Stimulated activated naive CD8-positive, alpha-beta T cell treated with anti-CD3 and anti-CD28 coated beads, Interleukin-15, Interleukin-2, amounts not matched to agents 100 ng/mL and 50 ng/mL, for 24 hours (primary cell): ENCODE measurements around the gene MACROD1.

Experiments
- H3K27ac Mint-ChIP-seq: one replicate; pipeline ENCODE4 v1.8.0; 2021; ENCODE audit warnings: mild to moderate bottlenecking, mixed read lengths
- H3K27me3 Mint-ChIP-seq: one replicate; pipeline ENCODE4 v1.8.0; 2021; ENCODE audit warnings: mixed read lengths
- H3K36me3 Mint-ChIP-seq: one replicate; pipeline ENCODE4 v1.8.0; 2021; ENCODE audit warnings: low read depth, mixed read lengths
- H3K4me1 Mint-ChIP-seq: one replicate; pipeline ENCODE4 v1.8.0; 2021; ENCODE audit warnings: low read depth, mixed read lengths
- H3K4me3 Mint-ChIP-seq: one replicate; pipeline ENCODE4 v1.8.0; 2021; ENCODE audit warnings: mild to moderate bottlenecking, mixed read lengths
- H3K9me3 Mint-ChIP-seq: one replicate; pipeline ENCODE4 v1.8.0; 2021; ENCODE audit warnings: mixed read lengths

Gene MACROD1

DNA sequence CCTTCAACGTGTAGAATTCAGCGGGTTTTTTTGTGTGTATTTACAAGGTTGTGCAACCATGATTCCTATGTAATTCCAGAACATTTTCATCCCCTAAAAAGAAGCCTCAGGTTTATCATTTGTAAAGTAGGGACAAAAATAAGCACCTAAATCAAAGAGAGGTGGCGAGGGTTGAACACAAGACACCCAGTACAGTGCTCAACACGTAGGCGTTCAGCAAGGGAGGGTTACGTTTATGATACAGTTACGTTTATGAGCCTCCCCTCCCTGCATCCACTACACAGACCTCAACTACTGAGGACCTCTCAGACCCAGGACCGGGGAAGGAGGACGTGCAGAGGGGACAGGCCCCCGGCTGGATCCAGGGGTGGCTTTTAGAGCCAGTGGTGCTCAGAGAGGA is 85.5 kb downstream of the MACROD1 start:
- Mint-ChIP-seq H3K4me1 (no peaks in the 10 kb centered on the region), H3K9me3 (no peaks in the 10 kb centered on the region), H3K27me3 (no peaks in the 10 kb centered on the region), H3K36me3 (no peaks in the 10 kb centered on the region), H3K4me3 (no peak overlapping the region), H3K27ac (no peak overlapping the region)

DNA sequence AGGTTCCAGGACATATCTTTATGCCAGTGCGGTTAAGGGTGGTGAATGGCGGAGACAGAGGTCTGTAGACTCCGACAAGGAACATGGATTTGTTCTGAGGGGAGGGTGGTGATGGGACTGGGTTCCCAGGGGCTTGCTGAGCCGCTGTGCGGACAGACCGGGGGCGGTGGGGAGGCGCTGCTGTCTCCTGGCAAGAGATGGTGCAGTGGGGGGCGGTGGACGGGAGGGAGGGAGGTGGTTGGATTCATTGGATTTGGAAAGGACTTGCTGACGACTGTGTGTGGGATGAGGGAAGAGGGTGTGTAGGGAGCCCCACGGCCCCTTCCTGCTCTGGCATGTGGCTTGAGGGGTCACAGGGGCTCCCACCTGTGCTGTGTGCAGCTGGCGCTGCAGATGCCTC is 87.0 kb downstream of the MACROD1 start:
- Mint-ChIP-seq H3K27ac (no peak overlapping the region), H3K36me3 (no peaks in the 10 kb centered on the region), H3K9me3 (no peaks in the 10 kb centered on the region), H3K4me3 (no peak overlapping the region), H3K4me1 (no peaks in the 10 kb centered on the region), H3K27me3 (no peaks in the 10 kb centered on the region)

DNA sequence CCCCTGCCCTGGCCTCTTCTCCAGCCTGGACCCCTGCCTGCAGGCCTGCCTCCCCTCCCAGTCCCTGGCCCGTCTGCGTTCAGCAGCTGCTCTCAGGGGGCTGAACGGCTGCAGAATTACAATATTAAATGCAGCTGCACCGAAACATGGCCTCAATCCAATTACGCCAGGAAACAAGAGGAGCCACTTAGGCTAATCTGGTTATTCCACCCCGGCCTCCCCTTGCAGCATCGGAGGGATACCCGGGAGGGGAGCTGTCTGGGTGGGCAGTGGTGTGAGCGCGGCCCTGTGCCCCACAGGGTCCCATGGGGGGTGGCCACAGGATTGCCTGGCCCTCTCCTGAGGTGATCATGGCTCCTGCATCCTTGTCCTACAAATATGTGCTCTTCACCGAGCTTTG is 87.6 kb downstream of the MACROD1 start:
- Mint-ChIP-seq H3K9me3 (no peaks in the 10 kb centered on the region), H3K4me1 (no peaks in the 10 kb centered on the region), H3K36me3 (no peaks in the 10 kb centered on the region), H3K27ac (no peak overlapping the region), H3K27me3 (no peaks in the 10 kb centered on the region), H3K4me3 (no peak overlapping the region)

DNA sequence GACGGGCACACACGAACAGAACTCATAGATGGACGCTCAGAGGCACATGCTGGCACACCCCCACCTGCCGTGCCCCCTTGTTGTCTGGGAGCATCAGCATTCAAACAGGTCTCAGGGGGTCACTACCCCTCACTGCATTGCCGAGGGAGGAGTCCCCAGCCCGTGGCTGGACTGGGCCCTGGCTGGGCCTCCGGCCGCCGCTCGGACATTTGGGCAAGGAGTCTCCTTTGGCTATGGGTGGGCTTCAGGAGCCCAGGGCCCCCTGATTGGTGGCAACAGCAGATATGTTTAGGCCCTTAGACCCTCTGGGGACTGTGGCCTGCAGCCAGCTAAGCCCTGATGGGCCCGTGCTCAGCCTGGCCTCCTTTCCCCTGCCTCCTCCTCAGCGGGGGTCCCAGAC is 88.3 kb downstream of the MACROD1 start:
- no peak overlapping the region for H3K4me3 Mint-ChIP-seq
- H3K27ac Mint-ChIP-seq, result no peak overlapping the region
- H3K4me1 Mint-ChIP-seq, result no peaks in the 10 kb centered on the region
- no peaks in the 10 kb centered on the region for H3K36me3 Mint-ChIP-seq
- no peaks in the 10 kb centered on the region for H3K27me3 Mint-ChIP-seq
- H3K9me3 Mint-ChIP-seq, result no peaks in the 10 kb centered on the region

DNA sequence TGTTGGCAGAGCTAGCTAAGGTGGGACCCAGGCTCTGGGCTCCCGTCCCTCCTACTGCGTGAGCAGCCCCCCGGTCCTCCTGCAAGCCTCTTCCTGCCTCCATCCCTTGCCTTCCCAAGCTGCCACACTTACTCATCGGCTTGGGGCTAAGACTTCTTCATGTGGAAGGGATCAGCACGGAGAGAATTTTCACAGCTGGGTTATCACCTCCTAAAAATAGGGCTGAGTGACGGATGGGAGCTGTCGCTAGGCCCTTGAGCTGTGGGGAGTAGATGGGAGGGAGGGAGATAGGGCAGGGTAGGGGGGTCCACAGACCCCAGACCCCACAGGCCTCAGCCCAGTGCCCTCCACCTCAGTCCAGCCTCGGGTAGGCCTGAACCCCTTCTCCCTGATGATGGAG is 89.2 kb downstream of the MACROD1 start:
- Mint-ChIP-seq H3K27me3 (no peaks in the 10 kb centered on the region), H3K9me3 (no peaks in the 10 kb centered on the region), H3K36me3 (no peaks in the 10 kb centered on the region), H3K27ac (no peak overlapping the region), H3K4me3 (no peak overlapping the region), H3K4me1 (no peaks in the 10 kb centered on the region)

DNA sequence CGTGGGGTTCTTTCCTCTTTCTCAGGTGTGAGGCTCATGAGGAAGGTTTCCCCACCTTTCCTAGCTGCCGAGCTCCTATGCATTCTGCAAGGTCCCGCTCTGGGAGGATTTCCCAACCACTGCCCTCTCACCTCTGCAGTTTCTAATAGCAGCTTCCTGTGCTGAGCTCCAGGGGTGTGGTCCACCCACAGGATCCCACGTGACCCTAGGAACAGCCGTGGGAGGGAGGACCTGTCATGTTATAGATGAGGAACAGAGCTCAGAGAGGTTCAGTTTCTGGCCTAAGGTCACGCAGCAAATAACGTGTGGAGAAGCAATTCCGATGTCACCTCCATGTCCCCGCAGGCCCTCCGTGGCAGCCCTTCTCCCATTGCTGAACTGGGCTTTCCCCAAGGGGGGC is 91.7 kb downstream of the MACROD1 start:
- no peaks in the 10 kb centered on the region for H3K27me3 Mint-ChIP-seq
- no peaks in the 10 kb centered on the region for H3K9me3 Mint-ChIP-seq
- no peaks in the 10 kb centered on the region for H3K36me3 Mint-ChIP-seq
- H3K27ac Mint-ChIP-seq, result no peak overlapping the region
- H3K4me1 Mint-ChIP-seq, result no peaks in the 10 kb centered on the region
- H3K4me3 Mint-ChIP-seq, result no peak overlapping the region

DNA sequence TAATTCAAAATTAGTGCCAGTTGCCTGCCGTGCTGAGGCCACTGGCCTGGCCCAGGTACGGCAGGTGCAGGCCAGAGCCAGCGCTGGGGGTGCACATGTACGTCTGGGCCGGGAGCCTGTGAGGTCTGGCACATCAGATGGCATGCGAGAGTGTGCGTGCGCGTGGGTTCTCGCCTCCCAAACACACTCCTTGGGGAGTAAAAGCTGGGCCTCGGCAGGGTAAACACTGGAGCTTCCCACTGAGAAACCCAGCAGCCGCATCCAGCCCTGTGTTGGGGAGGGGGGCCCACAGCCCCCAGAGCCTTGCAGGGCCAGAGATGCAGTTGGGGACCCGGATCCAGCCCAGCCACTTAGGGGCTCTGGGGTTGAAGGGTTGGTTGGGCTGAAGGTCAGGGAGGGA is 92.4 kb downstream of the MACROD1 start:
- H3K9me3 Mint-ChIP-seq, result no peaks in the 10 kb centered on the region
- H3K36me3 Mint-ChIP-seq, result no peaks in the 10 kb centered on the region
- no peak overlapping the region for H3K4me3 Mint-ChIP-seq
- H3K4me1 Mint-ChIP-seq, result no peaks in the 10 kb centered on the region
- H3K27ac Mint-ChIP-seq, result no peak overlapping the region
- no peaks in the 10 kb centered on the region for H3K27me3 Mint-ChIP-seq

DNA sequence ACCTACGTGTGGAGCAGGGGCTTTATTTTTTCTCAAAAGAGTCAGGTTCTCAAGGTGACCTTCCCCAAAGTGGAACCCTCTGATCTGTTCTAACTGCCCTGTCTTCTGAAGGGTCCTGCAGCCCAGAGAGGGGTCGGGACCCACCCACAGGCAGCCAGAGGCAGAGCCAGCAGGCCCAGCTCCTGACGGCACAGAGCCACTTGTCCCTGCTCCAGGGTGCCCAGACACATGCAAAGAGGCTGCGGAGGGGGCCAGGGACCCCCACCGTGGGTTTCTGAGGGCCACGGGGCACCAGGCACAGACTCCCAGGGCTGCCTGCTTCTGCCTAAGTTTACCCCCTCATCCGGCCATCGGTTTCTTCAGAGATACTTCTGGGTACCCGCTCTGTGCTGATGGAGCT is 93.0 kb downstream of the MACROD1 start:
- Mint-ChIP-seq H3K36me3 (no peaks in the 10 kb centered on the region), H3K4me3 (no peak overlapping the region), H3K27me3 (no peaks in the 10 kb centered on the region), H3K27ac (no peak overlapping the region), H3K9me3 (no peaks in the 10 kb centered on the region), H3K4me1 (no peaks in the 10 kb centered on the region)

DNA sequence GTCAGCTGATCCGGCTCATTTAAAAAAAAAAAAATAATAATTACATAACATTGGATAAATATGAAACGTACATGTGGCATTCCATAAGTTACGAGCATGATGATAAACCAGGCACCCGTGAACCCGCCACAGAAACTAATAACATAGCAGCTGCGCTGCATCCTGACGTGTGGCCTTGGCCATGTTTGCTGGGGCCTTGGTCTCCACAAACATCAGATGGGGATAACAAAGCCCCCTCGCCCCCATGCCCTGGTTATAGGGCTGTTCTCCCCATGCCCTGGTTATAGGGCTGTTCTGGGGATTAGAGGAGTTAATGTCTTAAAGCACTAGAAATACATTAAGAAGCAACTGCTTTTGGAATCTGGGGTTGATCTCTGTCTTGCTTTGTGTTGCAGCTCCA is 93.5 kb downstream of the MACROD1 start:
- Mint-ChIP-seq H3K9me3 (no peaks in the 10 kb centered on the region), H3K27me3 (no peaks in the 10 kb centered on the region), H3K27ac (no peak overlapping the region)

DNA sequence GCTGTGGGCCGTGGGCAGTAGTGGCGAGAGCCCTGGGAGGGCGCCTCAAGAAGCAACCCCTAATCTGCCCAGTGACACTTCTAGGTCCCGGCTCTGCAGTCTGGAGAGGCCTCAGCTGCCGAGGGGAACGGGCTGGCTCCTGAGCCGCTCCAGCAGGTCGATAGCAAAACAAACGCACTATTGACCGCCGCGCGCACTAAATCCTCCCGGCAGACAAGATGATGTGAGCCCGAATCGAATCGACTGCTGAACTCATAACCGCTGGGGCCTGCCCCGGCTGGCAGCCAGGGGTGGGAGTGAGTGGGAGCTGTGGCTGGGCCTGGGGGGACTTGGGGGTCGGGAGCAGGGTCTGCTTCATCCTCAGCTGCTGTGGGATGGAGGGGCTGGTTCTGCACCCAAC is 94.1 kb downstream of the MACROD1 start:
- Mint-ChIP-seq H3K4me3 (no peak overlapping the region), H3K9me3 (no peaks in the 10 kb centered on the region), H3K36me3 (no peaks in the 10 kb centered on the region), H3K27me3 (no peaks in the 10 kb centered on the region), H3K27ac (no peak overlapping the region), H3K4me1 (no peaks in the 10 kb centered on the region)

More for the DNA sequence above, 93.5 kb downstream of the MACROD1 start:
- Mint-ChIP-seq H3K4me3 (no peak overlapping the region), H3K4me1 (no peaks in the 10 kb centered on the region), H3K36me3 (no peaks in the 10 kb centered on the region)

DNA sequence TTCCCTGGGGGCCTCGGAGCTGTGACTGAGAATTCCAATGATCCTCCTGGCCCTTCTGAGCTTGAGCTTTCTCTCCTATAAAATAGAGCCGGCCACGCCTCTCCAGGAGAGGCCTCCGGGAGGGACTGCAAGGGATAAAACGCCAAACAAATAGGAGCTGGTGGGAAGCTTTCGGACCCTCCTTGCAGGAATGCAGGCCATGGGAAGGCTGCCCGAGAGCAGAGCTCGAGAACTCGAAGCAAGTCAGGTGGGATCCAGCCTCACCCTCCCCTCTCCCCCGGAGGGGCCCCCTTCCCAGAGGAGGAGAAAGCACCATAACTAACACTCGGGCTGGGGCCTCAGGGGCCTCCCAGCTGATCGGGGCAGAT is 95.6 kb downstream of the MACROD1 start:
- H3K27me3 Mint-ChIP-seq, result no peaks in the 10 kb centered on the region
- H3K36me3 Mint-ChIP-seq, result no peaks in the 10 kb centered on the region
- no peak overlapping the region for H3K4me3 Mint-ChIP-seq
- no peaks in the 10 kb centered on the region for H3K9me3 Mint-ChIP-seq
- no peak overlapping the region for H3K27ac Mint-ChIP-seq
- no peaks in the 10 kb centered on the region for H3K4me1 Mint-ChIP-seq

DNA sequence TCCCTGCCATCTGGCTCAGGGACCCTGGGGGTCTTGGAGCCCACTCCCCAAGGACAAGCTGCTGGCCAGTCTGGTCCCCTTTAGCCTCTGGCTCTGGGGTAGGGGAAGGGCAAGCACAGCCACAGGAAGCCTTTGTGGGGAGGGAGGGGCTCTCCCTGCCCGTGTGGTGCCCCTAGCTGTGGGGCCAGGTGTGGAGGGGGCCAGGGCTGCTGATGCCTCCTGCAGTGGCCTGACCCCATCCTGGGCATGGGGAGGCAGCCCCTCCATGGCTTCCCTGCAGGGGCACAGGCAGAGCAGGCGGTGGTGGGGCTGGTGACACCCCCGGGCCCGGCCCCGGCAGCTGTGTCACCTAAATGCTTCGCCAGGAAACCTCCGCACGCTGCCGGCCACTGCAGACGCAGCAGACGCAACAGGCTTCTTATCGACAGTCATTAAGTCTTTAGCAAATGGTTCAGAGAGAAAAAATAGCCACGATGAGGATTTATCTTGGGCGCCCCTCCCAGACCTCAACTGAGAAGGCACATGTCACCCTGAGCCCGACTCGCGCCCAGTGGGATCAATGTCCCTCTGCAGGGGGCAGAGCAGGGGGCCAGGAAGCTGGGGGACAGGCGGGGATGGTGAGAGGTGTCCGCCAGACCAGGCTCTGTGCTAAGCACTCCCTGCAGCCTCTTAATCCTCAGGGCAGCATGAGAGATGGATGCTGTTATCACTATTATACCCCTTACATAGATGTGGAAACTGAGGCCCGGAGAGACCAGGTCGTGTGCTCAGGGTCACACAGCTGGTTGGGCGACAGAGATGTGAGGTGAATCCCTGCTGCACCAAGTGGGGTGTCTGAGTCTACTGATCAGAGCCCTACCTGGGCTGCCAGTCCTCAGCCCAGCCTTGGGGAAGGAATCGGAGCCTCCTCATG is 96.3 kb downstream of the MACROD1 start:
- Mint-ChIP-seq H3K27me3 (no peaks in the 10 kb centered on the region), H3K27ac (no peak overlapping the region), H3K4me3 (no peak overlapping the region), H3K36me3 (no peaks in the 10 kb centered on the region), H3K9me3 (no peaks in the 10 kb centered on the region), H3K4me1 (no peaks in the 10 kb centered on the region)

DNA sequence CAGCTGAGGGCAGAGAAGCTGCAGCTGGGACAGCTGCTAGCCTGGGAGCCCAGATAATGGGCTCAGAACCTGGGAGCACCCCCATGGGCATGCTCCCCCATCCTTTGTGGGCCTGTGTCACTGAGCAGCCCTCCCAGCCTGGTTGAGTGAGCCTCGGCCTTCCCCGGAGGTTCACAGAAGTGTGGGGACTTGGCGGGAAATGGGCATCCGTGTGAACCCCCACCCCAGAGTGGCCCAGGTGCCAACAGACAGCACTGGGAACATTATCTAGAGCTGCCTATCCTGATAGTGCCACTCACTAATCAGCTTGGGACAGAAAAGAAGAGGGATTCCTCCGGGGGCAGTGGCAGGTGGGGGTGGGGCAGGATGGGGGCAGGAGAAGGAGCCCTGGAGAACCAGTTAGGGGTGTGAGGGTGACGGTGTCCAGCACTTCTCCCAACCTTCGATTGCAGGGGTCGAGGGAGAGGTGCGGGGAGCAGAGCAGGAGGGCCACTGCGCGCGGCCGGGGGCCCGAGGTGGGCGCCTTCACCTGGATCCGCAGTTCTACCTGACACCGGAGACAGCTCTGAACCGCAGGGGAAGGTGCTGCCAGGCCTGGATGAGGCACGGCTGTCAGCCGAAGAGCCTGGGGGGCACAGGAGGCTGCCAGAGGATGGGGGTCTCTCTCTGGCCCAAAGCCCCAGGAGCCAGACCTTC is 97.1 kb downstream of the MACROD1 start:
- Mint-ChIP-seq H3K27me3 (no peaks in the 10 kb centered on the region), H3K4me3 (no peak overlapping the region), H3K36me3 (no peaks in the 10 kb centered on the region), H3K9me3 (no peaks in the 10 kb centered on the region), H3K27ac (no peak overlapping the region), H3K4me1 (no peaks in the 10 kb centered on the region)

DNA sequence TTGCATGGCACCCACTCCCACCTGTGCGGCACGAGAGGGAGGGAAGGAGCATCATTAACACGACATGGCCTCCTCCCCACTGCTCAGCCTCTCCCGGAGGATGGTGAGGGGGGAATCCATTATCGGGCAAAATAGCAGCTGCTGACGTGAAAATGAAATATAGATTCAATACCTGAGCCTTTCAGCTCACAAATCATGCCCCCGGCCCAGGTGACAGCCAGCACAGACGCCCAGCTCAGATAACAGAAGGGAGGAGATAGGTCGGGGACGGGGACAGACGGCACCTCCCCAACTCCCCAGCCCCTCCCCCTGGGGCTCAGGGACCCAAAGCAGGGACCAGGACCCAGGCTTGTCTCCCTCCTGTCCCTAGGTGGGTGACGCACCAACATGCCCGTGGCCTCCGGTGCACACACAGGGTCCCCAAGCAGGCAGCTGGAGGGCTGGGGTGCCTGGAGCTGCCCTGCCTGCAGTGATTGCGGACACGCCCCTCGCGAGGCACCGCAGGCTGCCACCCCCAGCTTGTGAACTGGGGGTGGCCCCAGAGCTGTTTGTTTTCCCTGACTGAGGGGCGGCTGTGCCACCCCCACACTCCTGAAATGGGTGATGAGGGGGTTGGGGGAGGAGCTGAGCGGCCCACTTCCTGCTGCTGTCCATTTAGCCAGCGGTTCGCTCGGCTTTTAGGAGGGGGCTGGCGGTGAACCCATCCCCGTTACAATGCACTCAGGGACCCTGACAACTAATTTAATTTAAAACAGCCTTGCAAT is 98.5 kb downstream of the MACROD1 start:
- Mint-ChIP-seq H3K4me3 (no peak overlapping the region), H3K27me3 (peaks cover 4% of the 10 kb centered on the region), H3K27ac (no peak overlapping the region), H3K36me3 (no peaks in the 10 kb centered on the region), H3K9me3 (no peaks in the 10 kb centered on the region), H3K4me1 (no peaks in the 10 kb centered on the region)

DNA sequence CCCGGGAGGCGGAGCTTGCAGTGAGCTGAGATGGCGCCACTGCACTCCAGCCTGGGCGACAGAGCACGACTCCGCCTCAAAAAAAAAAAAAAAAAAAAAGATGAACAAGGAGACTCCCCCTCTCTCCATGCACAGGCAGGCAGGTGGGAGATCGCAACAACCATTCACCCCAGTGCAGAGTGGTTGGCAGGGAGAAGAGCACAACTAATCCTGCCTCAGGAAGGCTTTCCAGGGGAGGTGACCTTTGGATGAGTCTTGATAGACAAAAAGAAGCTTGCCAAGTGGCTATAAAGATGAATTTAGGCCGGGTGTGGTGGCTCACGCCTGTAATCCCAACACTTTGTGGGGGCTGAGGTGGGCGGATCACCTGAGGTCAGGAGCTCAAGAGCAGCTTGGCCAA is 100.2 kb downstream of the MACROD1 start:
- H3K36me3 Mint-ChIP-seq, result no peaks in the 10 kb centered on the region
- H3K27ac Mint-ChIP-seq, result no peak overlapping the region
- no peaks in the 10 kb centered on the region for H3K9me3 Mint-ChIP-seq
- no peak overlapping the region for H3K4me3 Mint-ChIP-seq
- H3K4me1 Mint-ChIP-seq, result peaks cover 7% of the 10 kb centered on the region
- H3K27me3 Mint-ChIP-seq, result peaks cover 16% of the 10 kb centered on the region
